ENCODE data around the gene KPNA6. TPM values are rescaled to one million over a fixed set of nuclear protein-coding genes. Genes with fewer than 3 reads are reported as not detected.
A peak's percentile ranks its signal among the peaks of the same experiment; 100 is the strongest.

The KPNA6 gene
- total and polyA plus RNA-seq, 2 donors (not counting 3 experiments of a cell fraction or from before 2014, with no cell fraction given) = 22.1 to 85.6 TPM

- peaks cover 35 to 36% of the 10 kb centered on the region in 2 experiments for H3K36me3 ChIP-seq (ENCODE audit: control insufficient read depth in 2 of 2, extremely low read depth in 1 of 2, insufficient read depth in 2 of 2, low read length in 2 of 2)
- H2AFZ ChIP-seq (ENCODE audit: low read depth, low read length) = no peak overlapping the region
- BruUV-seq (replicated peaks) = no TSS peak
- dilution Hi-C loops (cut with MboI; ENCODE audit: extremely low pct_ligation_motif_present, low sequenced_read_pairs) (no loop called here), intact Hi-C loops (cut with micrococcal nuclease) (no loop called here)
- H3K4me2 ChIP-seq (ENCODE audit: insufficient read depth, low read length) = no peak overlapping the region
- no peaks in the 10 kb centered on the region for H4K20me1 ChIP-seq (replicated peaks; ENCODE audit: control insufficient read depth, extremely low read depth, insufficient read depth, low read length)
- H3K9ac ChIP-seq (replicated peaks; ENCODE audit: extremely low read depth, insufficient read depth, low read length) = no peak overlapping the region
- no peaks in the 10 kb centered on the region for H3K27me3 ChIP-seq (ENCODE audit: control insufficient read depth in 2 of 2, insufficient read depth in 2 of 2, low read length in 2 of 2)
- ChIA-PET POLR2A (no interaction called here), CTCF (no interaction called here)
- DNase-seq (ENCODE audit: low read depth, low spot score) (no peak), FAIRE-seq (peak; percentile 4)
- H3K9me1 ChIP-seq (replicated peaks; ENCODE audit: control insufficient read depth, extremely low read depth, insufficient read depth, low read length) = no peaks in the 10 kb centered on the region
- H3K4me3 ChIP-seq (replicated peaks in 1 of 3; ENCODE audit: insufficient read depth in 1 of 3, low read depth in 1 of 3, low read length in 3 of 3) = no peak overlapping the region
- H3K27ac ChIP-seq (ENCODE audit: insufficient read depth, low read depth, low read length) = no peak overlapping the region
- no peaks in the 10 kb centered on the region for H3K9me3 ChIP-seq (replicated peaks; ENCODE audit: control insufficient read depth, insufficient read depth, low read length)
- no peaks in the 10 kb centered on the region for H3K4me1 ChIP-seq (ENCODE audit: control insufficient read depth, extremely low read depth, insufficient read depth, low read length)
- no peaks in the 10 kb centered on the region for H3K79me2 ChIP-seq (ENCODE audit: control insufficient read depth, insufficient read depth, low read length)
- TF ChIP-seq EZH2 (IDR thresholded peaks at IDR 0.05; ENCODE audit: borderline replicate concordance, low read depth, low read length, severe bottlenecking) (no peak), POLR2AphosphoS5 (IDR thresholded peaks at IDR 0.05; ENCODE audit: insufficient read depth, low read depth, low read length) (no peak), FOS (IDR thresholded peaks at IDR 0.05; ENCODE audit: borderline replicate concordance, insufficient read depth, low read length) (no peak), MAX (IDR thresholded peaks at IDR 0.05; ENCODE audit: insufficient read depth, insufficient read length) (no peak), JUN (IDR thresholded peaks at IDR 0.05; ENCODE audit: borderline replicate concordance, insufficient read depth, insufficient read length, low read depth) (no peak), GATA2 (IDR thresholded peaks at IDR 0.05; ENCODE audit: insufficient read depth, insufficient read length, low read depth, low read length) (no peak), POLR2A (IDR thresholded peaks at IDR 0.05; ENCODE audit: low read depth, low read length) (no peak), CTCF (IDR thresholded peaks at IDR 0.05; ENCODE audit: extremely low read depth in 1 of 2, insufficient read depth in 1 of 2, low read depth in 1 of 2, low read length in 2 of 2) (no peak), MYC (IDR thresholded peaks at IDR 0.05; ENCODE audit: low read depth, low read length) (no peak)
Observed at GRCh38 chr1:32159189-32159588, 51.3 kb downstream of the KPNA6 start.

Measured in endothelial cell of umbilical vein (primary cell).